DMS153 treated with DMSO at 0.1 percent for 48 hours (cell line): ENCODE results near the gene CSNK1G1.
"Not testable (repeated sequence)": the region's sequence is repeated elsewhere in the genome, so short reads cannot be mapped to it uniquely, and the experiment has no call there.

Experiments
- DNase-seq: peaks from one replicate; lab custom pipeline; 2025; ENCODE audit not compliant: unreplicated experiment; lab: John Stamatoyannopoulos, UW

The CSNK1G1 gene

DNA sequence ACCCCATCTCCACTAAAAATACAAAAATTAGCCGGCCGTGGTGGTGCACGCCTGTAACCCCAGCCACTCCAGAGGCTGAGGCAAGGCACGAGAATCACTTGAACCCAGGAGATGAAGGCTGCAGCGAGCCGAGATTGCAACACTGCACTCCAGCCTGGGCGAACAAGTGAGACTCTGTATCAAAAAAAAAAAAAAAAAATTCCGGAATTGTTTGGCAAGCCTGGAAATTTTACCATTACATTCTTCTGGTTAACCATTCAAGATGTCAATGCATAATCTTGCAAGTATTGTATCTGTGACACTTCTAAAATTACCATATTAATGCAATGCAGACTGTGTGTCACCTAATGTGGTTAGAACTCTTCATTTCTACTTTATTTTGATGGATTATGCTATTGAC is 67.0 kb downstream of the CSNK1G1 start:
- no peak for DNase-seq

DNA sequence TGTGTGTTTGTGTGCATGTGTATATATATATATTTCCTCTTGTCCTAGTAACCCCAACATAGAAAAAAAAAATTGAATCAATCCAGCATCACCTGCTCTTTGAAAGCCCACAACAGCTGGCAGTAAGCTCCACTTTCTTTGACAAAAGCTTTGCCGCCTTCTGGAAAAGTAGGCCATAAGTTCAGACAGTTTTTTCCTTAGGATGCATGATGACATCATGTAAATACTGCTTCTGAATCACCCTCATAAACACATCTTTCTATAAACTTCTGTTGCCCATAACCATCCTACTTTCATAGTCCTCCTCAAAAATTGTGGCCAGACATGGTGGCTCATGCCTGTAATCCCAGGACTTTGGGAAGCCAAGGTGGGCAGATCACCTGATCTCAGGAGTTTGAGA is 67.4 kb downstream of the CSNK1G1 start:
- DNase-seq: no peak

DNA sequence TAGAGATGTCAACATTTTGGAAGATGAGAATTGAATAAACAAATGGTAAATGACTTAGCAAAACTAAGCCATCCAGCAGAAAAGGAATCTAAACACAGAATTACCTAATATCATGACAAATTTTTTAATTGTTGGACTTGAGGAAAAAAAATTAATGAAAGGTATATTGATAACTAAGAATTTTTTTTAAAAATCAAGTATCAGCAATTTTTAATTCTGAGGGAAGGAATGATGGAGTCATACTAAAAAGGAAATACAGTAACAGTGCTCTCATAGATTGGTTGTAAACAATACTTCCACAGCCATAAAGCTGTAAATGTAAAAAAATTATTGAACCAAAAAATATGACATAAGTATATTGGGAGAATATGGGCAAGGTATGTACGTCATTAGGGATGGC is 68.0 kb downstream of the CSNK1G1 start:
- no peak for DNase-seq

DNA sequence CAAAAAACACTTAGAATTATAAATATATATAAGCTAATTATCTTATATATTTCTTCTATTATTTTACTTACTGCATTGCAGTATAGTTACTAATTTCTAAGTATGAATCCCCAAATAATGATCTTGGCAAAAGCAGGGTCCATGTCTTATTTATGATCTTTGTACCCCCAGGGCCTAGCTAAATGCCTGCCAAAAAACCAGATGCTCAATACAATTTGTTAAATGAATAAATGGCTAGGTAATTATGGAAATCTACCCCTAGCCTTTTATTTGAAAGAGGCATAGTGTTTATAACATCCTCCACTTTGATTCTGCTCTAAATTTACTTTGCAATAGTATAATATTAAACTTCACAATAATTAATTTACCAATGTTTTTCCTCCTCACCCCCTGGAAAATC is 69.5 kb downstream of the CSNK1G1 start:
- DNase-seq: no peak

DNA sequence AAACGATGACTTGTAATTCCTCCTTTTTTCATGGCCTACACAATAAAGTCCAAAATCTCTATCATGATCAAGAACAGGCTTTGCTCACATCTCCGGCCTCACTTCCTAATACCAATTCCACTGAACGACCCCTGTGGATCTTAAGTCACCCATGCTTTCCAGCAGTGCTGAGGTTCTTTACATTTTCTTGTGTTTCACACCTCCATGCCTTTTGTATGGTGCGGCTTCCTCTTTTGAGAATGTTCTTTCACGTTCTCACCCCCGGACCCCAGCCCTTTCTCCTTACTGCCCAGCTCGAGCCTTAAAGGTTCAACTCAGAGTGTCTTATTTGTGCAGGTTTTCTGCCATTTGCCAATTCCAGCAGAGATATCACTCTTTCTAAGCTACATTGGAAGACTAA is 70.1 kb downstream of the CSNK1G1 start:
- DNase-seq: no peak

DNA sequence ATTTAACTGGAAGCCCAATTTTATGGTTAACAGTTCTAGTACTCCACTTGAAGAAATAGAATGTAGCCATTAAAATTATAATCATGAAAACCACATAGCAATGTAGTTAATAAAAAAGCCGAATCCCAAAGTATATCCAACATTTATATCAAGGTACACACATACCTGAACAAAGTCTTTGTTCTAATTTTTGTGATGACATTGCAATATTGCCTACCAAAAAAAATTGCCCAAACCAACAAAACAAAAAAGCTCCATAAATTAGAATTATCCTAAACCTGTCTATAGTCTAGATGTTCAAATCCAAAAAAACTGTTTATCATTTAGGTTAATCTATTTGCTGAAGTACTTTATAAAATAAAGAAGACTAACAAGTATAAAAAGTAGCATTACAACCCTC is 70.8 kb downstream of the CSNK1G1 start:
- DNase-seq: no peak

DNA sequence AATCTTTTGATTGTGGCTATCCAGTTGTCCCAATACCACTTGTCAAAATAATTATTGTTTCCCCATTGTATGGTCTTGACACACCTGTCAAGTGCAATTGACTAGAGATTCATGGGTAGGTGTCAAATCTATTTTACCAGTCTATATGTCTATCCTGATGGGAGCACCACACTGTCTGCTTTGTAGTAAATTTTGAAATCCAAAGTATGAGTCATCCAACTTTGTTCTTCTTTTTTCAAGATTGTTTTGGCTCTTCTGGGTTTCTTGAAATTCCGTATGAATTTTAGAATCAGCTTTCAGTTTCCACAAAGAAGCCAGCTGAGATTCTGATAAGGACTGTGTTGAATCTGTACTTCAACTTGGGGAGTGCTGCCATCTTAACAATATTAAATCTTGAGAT is 71.9 kb downstream of the CSNK1G1 start:
- no peak for DNase-seq

DNA sequence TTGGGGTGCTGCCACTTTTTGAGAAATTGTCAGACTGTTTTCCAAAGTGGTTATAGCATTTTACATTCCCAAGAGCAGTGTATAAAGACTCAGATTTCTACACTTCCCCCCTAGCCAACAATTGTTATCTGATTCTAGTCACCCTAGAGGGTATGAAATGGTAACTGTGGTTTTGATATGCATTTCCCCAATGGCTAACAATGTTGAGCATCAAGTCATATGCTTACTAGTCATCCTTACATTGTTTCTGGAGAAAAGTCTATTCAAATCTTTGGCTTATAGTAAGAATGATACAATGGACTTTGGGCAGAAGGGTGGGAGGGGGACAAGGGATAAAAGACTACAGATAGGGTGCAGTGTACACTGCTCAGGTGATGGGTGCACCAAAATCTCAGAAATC is 73.3 kb downstream of the CSNK1G1 start:
- DNase-seq: no peak

DNA sequence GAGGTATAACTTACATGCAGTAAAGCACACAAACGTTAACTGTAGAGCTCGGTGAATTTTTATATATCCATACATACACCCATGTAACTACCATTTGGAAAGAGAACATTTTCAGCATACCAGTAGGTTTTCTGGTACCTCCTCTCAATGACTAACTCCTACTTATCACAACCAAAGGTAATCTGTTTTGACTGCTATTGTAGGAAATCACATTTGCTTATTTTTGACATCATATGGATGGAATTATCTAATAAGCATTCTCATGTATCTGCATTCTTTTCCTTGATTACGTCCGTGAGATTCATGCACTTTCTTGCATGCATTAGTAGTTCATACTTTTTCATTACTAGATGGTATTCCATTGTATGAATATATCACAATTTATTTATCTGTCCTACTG is 76.8 kb downstream of the CSNK1G1 start:
- DNase-seq: no peak

DNA sequence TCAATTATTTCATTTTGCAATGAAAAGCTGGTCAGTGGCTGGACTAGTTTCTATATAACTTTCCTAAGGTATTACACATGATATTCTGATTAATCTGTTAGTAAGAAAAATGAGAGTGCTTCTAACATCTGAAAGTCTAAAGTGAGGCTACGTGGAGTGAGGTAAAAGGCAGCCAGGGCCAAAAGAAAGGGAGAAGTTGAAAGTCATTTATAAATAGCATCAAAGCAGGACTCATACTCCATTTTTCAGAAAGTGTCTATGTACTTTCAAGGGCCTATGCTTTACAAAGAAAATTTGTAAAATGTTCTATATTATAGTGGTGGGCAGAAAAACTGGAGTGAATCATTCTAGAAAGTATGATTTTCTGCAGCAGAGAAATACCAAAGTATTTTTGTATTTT is 80.0 kb downstream of the CSNK1G1 start:
- no peak for DNase-seq

DNA sequence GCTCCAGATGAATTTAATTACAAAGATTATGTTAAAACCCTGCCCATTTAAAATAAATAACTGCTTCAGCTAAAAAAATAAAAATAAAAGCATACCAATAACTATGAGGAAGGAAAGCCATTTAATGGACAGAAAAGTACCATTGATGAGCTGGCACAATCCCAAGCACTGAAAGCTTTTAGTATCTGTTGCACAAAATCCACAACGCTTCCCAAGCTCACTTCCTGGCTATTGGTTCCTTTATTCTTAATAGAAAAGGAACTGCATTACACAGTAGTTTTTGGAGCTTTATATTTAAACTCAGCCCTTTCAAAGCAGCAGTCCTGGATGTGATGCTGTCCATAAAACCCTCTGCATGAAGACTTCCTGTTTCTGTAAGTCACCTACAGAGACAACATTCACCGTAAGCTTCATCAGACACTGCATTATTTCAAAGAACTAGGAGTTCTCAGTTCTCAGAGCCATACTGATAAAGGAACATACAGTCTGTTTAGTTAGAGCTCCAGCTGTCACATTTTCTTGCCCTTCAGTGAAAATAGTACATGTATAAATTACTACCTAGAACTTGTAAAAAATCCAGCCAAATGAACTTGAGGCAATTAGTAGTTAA is 81.5 kb downstream of the CSNK1G1 start:
- no peak for DNase-seq

DNA sequence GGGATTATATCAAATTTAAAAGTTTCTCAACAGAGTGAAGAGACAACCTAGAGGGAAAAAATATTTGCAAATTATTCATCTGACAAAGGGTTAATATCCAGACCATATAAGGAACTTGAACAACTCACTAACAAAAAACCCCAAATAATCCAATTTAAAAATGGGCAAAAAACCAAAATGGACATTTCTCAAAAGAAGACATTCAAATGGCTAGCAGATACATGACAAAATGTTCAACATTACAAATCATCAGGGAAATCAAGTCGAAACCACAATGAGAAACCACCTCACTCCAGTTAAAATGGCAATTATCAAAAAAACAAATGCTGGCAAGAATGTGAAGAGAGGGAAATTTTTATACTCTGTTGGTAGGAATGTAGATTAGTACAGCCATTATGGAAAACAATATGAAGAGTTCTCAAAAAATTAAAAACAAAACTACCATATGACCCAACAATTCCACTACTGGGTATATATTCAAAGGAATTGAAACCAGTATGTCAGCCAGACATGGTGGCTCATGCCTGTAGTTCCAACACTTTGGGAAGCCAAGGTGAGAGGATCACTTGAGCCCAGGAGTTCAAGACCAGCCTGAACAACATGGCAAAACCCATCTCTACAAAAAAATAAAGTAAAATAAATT is 88.5 kb downstream of the CSNK1G1 start:
- no peak for DNase-seq

DNA sequence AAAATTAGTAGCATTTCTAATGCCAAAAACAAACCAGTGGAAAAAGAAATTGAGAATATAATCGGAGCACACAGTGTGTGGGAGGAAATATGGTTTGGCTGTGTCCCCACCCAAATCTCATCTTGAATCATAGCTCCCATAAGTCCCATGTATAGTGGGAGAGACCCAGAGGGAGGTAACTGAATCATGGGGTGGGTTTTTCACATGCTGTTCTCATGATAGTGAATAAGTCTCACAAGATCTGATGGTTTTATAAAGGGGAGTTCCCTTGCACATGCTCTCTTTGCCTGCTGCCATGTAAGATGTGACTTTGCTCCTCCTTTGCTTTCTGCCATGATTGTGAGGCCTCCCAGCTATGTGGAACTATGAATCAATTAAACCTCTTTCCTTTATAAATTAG is 90.8 kb downstream of the CSNK1G1 start:
- not testable (repeated sequence) for DNase-seq

DNA sequence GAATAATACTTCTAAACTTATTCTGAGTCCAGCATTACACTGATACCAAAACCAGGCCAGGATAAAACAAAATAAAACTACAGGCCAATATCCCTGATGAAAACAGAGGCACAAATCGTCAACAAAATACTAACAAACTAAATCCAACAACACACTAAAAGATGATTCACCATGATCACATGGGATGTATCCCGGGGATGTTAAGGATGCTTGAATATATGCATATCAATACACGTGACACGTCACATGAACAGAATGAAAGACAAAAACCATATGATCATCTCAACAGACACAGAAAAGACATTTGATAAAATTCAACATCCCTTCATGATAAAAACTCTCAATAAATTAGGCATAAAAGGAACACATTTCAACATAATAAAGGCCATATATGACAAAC is 91.5 kb downstream of the CSNK1G1 start:
- no peak for DNase-seq

DNA sequence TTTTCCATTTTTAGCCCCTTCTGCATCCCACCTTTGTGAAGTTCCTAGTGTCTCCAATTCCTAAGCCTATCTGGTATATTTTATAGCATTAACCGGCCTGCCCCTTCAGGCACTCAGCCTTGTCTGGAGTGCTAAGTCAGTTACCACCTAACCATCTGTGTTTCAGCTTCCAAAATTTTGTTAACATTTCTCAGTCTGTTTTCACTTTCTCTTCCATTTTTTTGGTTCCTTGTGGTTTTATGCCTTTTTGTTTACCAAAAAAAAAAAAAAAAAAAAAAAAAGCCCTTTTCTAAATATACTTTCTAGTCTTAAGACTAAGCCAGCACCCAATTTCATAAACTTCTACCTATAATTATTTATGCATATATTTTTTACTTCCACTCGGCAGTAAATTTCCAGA is 92.4 kb downstream of the CSNK1G1 start:
- DNase-seq: no peak

DNA sequence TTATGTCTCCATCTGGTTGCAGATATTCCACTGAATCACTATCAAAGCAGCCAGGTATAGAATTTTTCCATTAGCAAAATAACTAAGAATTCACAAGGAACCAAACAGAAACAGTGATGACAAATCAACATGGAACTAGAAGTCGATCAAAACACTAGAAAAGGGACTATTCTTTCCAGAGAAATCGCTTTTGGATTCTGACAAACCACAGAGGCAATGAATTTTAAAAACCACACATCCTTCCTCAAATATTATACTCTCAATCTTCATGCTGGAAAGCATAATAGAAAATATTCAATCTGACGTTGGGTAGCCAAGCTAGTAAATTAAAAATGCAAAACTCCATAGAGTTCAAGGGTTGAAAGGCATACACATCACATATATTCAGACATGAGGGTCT is 99.9 kb downstream of the CSNK1G1 start:
- no peak for DNase-seq

DNA sequence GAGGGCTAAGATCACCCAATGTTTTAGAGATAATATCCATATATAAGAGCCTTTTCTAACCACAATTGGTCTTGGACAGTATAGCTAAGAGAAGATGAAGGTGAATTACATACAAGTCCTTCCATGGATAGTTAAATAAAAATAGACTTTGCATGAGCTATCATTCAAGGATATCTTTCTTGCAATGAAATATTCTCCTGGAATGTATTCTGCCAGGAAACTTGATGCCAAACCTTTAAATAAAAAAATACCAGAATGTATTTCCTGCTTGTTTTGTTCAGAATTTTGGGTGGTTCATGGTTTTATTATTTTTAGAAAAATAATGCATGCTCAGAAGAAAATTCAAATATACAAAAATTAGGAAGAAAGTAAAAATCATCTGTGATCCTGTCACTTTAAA is 104.3 kb downstream of the CSNK1G1 start:
- DNase-seq: no peak

DNA sequence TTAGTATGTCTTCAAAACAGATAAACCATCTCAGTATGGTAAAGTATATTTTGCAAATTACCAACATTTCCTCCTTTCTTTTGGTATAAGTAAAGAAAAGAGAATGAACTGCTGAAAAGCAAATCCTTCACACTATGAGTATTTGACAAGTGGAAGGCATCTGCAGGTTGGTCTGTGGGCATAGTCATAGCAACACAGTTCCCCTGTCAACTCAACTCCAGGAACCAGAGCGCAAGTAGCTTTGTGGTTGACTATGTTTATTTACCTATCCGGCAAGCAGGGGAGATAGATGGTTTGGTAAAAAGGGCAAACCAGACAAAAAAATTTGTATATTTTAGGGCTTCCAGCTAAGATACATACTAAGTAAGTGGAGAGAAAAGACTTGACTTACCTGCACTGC is 104.9 kb downstream of the CSNK1G1 start:
- DNase-seq: peak; percentile 4

DNA sequence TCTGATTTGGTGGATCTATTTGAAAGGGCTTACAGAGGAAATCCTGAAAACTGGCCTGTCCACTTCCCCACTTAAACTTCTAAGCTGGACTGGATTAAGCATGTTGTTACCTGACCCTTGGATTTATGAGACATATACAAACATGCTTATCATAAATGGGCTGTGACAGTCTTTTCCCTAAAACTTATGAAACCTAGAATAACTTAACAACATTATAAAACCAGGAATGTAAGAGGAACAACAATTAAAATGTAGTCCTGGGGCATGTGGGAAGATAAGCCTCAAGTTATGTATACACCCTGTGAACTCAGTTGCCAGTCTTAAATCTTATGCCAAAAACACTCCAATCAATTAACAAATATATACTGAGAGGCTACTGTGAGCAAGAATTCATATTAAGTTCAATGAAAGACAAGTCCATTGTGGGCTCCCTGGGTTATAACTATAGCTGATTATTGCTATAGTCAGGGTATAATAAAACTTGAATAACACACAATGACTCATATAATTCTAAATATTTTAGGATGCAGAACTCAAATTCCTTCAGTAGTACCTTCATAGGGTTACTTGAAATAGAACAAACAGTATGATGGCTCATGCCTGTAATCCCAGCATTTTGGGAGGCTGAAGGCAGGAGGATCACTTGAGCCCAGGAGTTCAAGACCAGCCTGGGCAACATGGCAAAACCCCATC is 105.9 kb downstream of the CSNK1G1 start:
- DNase-seq: no peak

DNA sequence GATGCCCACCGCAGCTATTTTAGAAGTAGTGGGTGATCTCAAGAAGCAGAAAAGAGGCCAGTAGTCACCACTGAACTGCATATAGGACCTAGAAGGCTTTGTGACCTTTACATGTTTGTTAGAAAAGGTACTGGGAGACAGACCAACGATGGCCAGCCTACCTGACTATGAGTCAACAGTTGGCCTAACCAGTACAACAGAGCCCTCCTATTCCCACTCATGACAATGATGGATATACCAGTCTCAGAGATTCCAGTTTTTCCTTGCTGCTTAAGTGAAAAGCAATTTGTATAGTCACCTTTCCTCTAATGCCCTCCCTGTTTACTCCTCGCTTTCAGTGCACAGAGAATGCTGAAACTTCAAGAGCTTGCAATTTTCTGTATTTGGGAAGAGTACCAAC is 106.6 kb downstream of the CSNK1G1 start:
- DNase-seq: no peak

DNA sequence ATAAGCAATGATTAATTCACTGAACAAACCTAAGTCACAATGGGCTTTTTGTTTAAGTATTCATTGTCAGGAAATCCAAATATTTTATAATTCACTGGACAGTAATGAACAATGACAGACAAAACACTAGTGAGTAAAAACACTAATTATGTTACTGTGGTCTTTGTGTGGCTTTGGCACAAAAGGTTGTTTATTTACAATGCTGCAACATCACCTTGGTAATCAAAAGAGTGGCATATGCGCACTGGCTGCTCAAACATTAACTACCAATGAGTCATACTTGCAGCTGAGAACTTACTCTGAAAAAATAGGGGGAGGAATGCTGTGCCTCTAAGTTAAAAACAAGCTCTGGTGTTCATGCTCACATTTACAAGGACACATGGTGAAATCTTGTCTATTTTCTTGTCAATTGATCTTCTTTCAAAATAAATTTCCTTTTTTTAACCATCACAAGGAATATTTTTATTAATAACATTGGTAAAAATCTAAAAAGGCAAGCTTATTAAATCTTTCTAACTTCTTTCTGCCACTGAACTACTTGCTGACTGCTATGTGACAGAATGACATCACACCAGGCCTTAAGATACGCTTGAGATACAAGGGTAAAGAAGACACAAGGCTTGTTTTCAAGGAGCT is 107.9 kb downstream of the CSNK1G1 start:
- peak; percentile 39 for DNase-seq

DNA sequence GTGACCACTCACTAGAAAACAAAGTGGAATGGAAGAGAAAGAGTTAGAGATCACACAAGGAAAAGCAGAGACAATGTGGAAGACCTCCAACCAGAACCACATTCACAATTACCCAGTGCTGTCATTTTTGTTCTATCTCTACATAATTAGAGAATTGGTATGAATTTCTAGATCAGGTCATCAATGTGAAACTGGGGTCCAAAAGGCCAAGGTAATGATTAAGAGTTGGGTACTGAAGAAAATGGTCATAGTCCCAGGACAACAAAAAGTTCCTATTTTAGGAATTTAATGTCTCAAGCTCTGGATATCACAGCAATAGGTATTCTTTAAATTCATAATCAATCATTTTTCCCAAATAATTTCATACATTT is 108.5 kb downstream of the CSNK1G1 start:
- DNase-seq: no peak
